ENCODE results near the gene IL36RN. TPM values are rescaled to one million over a fixed set of nuclear protein-coding genes. Genes with fewer than 3 reads are reported as not detected.

Gene IL36RN
- total RNA-seq, 4 donors from 2014 or later, result 5.0 to 90.7 (median 28.9) TPM

GRCh38 chr2:113064898-113065297 lies 5.9 kb downstream of the IL36RN start:
- no peak for DNase-seq
- WGBS, 2 donors, result 73 to 86% methylated on average over 1 of the region's 1 CpG
- no peaks in the 10 kb centered on the region for H3K36me3 ChIP-seq
- no peaks in the 10 kb centered on the region for H3K27me3 ChIP-seq
- intact Hi-C loops (cut with DNase I), result no loop called here
- no peak overlapping the region for H3K4me3 ChIP-seq
- TF ChIP-seq, protein P1, sequence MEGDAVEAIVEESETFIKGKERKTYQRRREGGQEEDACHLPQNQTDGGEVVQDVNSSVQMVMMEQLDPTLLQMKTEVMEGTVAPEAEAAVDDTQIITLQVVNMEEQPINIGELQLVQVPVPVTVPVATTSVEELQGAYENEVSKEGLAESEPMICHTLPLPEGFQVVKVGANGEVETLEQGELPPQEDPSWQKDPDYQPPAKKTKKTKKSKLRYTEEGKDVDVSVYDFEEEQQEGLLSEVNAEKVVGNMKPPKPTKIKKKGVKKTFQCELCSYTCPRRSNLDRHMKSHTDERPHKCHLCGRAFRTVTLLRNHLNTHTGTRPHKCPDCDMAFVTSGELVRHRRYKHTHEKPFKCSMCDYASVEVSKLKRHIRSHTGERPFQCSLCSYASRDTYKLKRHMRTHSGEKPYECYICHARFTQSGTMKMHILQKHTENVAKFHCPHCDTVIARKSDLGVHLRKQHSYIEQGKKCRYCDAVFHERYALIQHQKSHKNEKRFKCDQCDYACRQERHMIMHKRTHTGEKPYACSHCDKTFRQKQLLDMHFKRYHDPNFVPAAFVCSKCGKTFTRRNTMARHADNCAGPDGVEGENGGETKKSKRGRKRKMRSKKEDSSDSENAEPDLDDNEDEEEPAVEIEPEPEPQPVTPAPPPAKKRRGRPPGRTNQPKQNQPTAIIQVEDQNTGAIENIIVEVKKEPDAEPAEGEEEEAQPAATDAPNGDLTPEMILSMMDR (IDR thresholded peaks at IDR 0.05), result no peak
- TF ChIP-seq POLR2A (IDR thresholded peaks at IDR 0.05), result no peak
- no peak overlapping the region for H3K27ac ChIP-seq
- no peaks in the 10 kb centered on the region for H3K9me3 ChIP-seq
- peaks cover 0 to 17% (median 0%) of the 10 kb centered on the region in 3 donors for H3K4me1 ChIP-seq

DNA sequence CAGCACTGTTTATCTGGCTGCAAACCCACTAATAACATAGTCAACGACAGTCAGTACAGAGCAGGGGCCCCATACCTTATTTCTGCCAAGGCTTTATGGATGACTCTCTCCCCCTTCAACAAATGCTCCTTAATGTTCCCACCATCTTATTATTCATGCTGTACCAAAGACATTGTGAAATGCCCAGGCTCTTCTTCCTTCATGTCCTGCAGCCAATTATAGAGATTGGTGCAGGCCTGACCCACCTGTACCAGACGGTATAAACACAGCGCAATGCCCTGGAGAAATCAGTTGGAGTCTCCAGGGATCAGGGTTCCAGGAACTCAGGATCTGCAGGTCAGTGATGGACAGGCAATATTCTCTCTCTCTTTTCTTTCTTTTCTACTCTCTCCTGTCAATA lies 8.7 kb downstream of the IL36RN start, which contains the start of gene IL1F10:
IL1F10 (plus strand) TSS at position 290 of the 400 bp plus-strand sequence. CDS start 4,769 bp downstream, outside the sequence.
- TF ChIP-seq, protein P1 (IDR thresholded peaks at IDR 0.05), result no peak
- no peak for TF ChIP-seq POLR2A (IDR thresholded peaks at IDR 0.05)
- intact Hi-C loops (cut with DNase I), result no loop called here
- peaks cover 2 to 34% (median 7%) of the 10 kb centered on the region in 3 donors for H3K4me1 ChIP-seq
- H3K27me3 ChIP-seq, result no peaks in the 10 kb centered on the region
- H3K36me3 ChIP-seq, result no peaks in the 10 kb centered on the region
- H3K27ac ChIP-seq, result peak within 1 kb of the TSS in 3 of 4 donors; percentile 20 to 77 (median 40)
- WGBS, 2 donors, result 93 to 95% methylated on average over 3 of the region's 3 CpGs
- no peak for DNase-seq
- H3K9me3 ChIP-seq, result no peaks in the 10 kb centered on the region
- H3K4me3 ChIP-seq, result no peak within 1 kb of the TSS

- H3K9me3 ChIP-seq, result no peaks in the 10 kb centered on the region
- no peak overlapping the region for H3K4me3 ChIP-seq
- 81 to 100% methylated on average over 2 of the region's 2 CpGs for WGBS, 2 donors
- no peaks in the 10 kb centered on the region for H3K36me3 ChIP-seq
- H3K27ac ChIP-seq, result peak overlapping the region in 2 of 4 donors; percentile 40 to 77
- DNase-seq, result no peak
- H3K4me1 ChIP-seq, result peaks cover 7 to 39% (median 8%) of the 10 kb centered on the region in 3 donors
- TF ChIP-seq, protein P1 (IDR thresholded peaks at IDR 0.05), result no peak
- no peak for TF ChIP-seq POLR2A (IDR thresholded peaks at IDR 0.05)
- intact Hi-C loops (cut with DNase I), result no loop called here
- no peaks in the 10 kb centered on the region for H3K27me3 ChIP-seq
These were observed 9.3 kb downstream of the IL36RN start for GRCh38 chr2:113068249-113068648.

DNA sequence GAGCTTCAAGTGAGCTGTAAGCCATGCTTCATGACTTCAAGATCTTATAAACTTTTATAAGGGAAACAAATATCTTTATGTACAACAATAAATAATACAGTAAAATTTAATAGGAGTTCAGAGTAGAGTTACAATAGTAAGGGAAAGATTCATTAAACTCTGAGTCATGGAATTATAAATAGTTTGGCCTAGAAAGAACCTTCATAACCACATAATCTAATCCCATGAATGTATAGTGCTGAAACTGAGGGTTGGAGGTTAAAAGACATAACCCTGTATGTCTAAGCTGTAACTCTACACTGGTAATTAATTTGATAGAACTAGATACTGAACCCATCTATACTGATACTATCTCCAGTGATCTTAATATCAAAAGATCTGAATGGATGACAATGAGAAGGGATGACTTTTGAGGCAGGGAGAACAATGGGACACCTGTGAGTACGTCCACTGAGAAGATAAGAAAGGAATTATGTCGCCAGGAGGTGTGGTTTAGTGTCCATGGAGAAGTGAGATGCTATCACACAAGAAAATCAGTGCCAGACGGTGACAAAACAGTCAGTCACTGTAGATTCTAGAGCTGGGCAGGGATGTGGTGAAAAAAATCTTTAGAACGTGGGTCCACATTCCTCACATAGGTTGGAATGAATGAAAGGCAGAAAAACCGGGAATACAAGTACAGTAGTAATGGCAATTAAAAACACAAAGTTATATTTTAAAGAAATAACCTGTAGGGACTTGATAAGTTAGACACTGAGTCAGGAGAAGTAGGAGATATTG lies 9.9 kb downstream of the IL36RN start:
- Histone ChIP-seq H3K4me3 (no peak overlapping the region), H3K36me3 (no peaks in the 10 kb centered on the region), H3K27ac (peak overlapping the region in 3 of 4 donors; percentile 40 to 77 (median 52)), H3K4me1 (peaks cover 7 to 46% (median 9%) of the 10 kb centered on the region in 3 donors), H3K9me3 (no peaks in the 10 kb centered on the region), H3K27me3 (no peaks in the 10 kb centered on the region)
- no peak for DNase-seq
- no peak for TF ChIP-seq POLR2A (IDR thresholded peaks at IDR 0.05)
- TF ChIP-seq, protein P1 (IDR thresholded peaks at IDR 0.05), result no peak
- WGBS, 2 donors, result 20 to 30% methylated on average over 5 of the region's 5 CpGs
- intact Hi-C loops (cut with DNase I), result no loop called here

Data from esophagus squamous epithelium (tissue), 5 donors.